Measurements from ENCODE around the gene HSD3B7.

The HSD3B7 gene

GRCh38 chr16:30964574-30965226 lies 20.3 kb upstream of the HSD3B7 start:
- DNase-seq (ENCODE audit: low read depth in 2 of 2): no peak
- no peak overlapping the region for H3K4me3 ChIP-seq (replicated peaks in 1 of 2; ENCODE audit: low read depth in 2 of 2, low read length in 2 of 2)
- no peak for TF ChIP-seq CTCF (IDR thresholded peaks at IDR 0.05; ENCODE audit: low read depth, low read length)

- no peak for DNase-seq (ENCODE audit: low read depth in 2 of 2)
- no peak overlapping the region for H3K4me3 ChIP-seq (replicated peaks in 1 of 2; ENCODE audit: low read depth in 2 of 2, low read length in 2 of 2)
- TF ChIP-seq CTCF (IDR thresholded peaks at IDR 0.05; ENCODE audit: low read depth, low read length): no peak
Observed at GRCh38 chr16:30965436-30965835, 19.6 kb upstream of the HSD3B7 start.

GRCh38 chr16:30966033-30966619 lies 18.9 kb upstream of the HSD3B7 start:
- no peak overlapping the region for H3K4me3 ChIP-seq (replicated peaks in 1 of 2; ENCODE audit: low read depth in 2 of 2, low read length in 2 of 2)
- no peak for DNase-seq (ENCODE audit: low read depth in 2 of 2)
- no peak for TF ChIP-seq CTCF (IDR thresholded peaks at IDR 0.05; ENCODE audit: low read depth, low read length)

GRCh38 chr16:30967795-30968194 lies 17.2 kb upstream of the HSD3B7 start:
- H3K4me3 ChIP-seq (replicated peaks in 1 of 2; ENCODE audit: low read depth in 2 of 2, low read length in 2 of 2): no peak overlapping the region
- TF ChIP-seq CTCF (IDR thresholded peaks at IDR 0.05; ENCODE audit: low read depth, low read length): no peak
- DNase-seq (ENCODE audit: low read depth in 2 of 2): peak in 1 of 2 donors; percentile 27

- no peak for TF ChIP-seq CTCF (IDR thresholded peaks at IDR 0.05; ENCODE audit: low read depth, low read length)
- no peak for DNase-seq (ENCODE audit: low read depth in 2 of 2)
- no peak overlapping the region for H3K4me3 ChIP-seq (replicated peaks in 1 of 2; ENCODE audit: low read depth in 2 of 2, low read length in 2 of 2)
Observed at GRCh38 chr16:30969246-30969842, 15.7 kb upstream of the HSD3B7 start.

GRCh38 chr16:30971298-30971697 lies 13.7 kb upstream of the HSD3B7 start:
- no peak overlapping the region for H3K4me3 ChIP-seq (replicated peaks in 1 of 2; ENCODE audit: low read depth in 2 of 2, low read length in 2 of 2)
- TF ChIP-seq CTCF (IDR thresholded peaks at IDR 0.05; ENCODE audit: low read depth, low read length): no peak
- DNase-seq (ENCODE audit: low read depth in 2 of 2): no peak

All from cardiac fibroblast (primary cell).